Left ventricle myocardium inferior (tissue), 1 donor: Measurements from ENCODE around the gene TSGA10IP. TPM values are rescaled to one million over a fixed set of nuclear protein-coding genes. Genes with fewer than 3 reads are reported as not detected.
A peak's percentile ranks its signal among the peaks of the same experiment; 100 is the strongest.

Experiments used
- DNase-seq: peaks from one replicate; pipeline ENCODE4 v3.0.0-alpha.2; 2020
- H3K27ac ChIP-seq: fragments of 200-600 bp; replicated peaks from 2 replicates; pipeline ENCODE4 v1.8.0; 2021
- H3K27me3 ChIP-seq: fragments of 200-600 bp; 2 replicates; pipeline ENCODE4 v1.8.0; 2021; ENCODE audit warnings: low read depth
- H3K36me3 ChIP-seq: fragments of 200-600 bp; 2 replicates; pipeline ENCODE4 v1.8.0; 2021
- H3K4me1 ChIP-seq: fragments of 200-600 bp; 2 replicates; pipeline ENCODE4 v1.8.0; 2021
- H3K4me3 ChIP-seq: fragments of 200-600 bp; 2 replicates; pipeline ENCODE4 v1.8.0; 2021; ENCODE audit warnings: mild to moderate bottlenecking, moderate library complexity
- H3K9me3 ChIP-seq: fragments of 200-600 bp; replicated peaks from 2 replicates; pipeline ENCODE4 v1.8.0; 2021
- intact Hi-C: fragments of 100-400 bp; cut with micrococcal nuclease; formaldehyde crosslinking; loops from one replicate; pipeline ENCODE4 v1.11.0; 2022
- total RNA-seq: library from RNA; stranded (reverse); fragmentation: NEBNext Ultra II Directional; extraction: Animal tissue kit (Norgen Biotek cat#: 25700); gene quantifications from one replicate; pipeline ENCODE4 v1.2.1, GENCODE V29; 2021
- TF ChIP-seq, protein P1 (sequence below): fragments of 200-600 bp; IDR thresholded peaks from 2 replicates; pipeline ENCODE4 v1.8.0; 2021; ENCODE audit warnings: antibody characterized with exemption, mild to moderate bottlenecking, borderline replicate concordance
- donor health status: DM: no; HTN: yes; CAD: no; lungs with severe emphysema.

TSGA10IP gene
- total RNA-seq, 1 donor from 2014 or later = not detected

- Histone ChIP-seq H3K9me3 (no peaks in the 10 kb centered on the region), H3K4me3 (no peak overlapping the region), H3K36me3 (peaks cover 18% of the 10 kb centered on the region), H3K4me1 (peaks cover 9% of the 10 kb centered on the region), H3K27ac (no peak overlapping the region), H3K27me3 (no peaks in the 10 kb centered on the region)
- TF ChIP-seq, protein P1, sequence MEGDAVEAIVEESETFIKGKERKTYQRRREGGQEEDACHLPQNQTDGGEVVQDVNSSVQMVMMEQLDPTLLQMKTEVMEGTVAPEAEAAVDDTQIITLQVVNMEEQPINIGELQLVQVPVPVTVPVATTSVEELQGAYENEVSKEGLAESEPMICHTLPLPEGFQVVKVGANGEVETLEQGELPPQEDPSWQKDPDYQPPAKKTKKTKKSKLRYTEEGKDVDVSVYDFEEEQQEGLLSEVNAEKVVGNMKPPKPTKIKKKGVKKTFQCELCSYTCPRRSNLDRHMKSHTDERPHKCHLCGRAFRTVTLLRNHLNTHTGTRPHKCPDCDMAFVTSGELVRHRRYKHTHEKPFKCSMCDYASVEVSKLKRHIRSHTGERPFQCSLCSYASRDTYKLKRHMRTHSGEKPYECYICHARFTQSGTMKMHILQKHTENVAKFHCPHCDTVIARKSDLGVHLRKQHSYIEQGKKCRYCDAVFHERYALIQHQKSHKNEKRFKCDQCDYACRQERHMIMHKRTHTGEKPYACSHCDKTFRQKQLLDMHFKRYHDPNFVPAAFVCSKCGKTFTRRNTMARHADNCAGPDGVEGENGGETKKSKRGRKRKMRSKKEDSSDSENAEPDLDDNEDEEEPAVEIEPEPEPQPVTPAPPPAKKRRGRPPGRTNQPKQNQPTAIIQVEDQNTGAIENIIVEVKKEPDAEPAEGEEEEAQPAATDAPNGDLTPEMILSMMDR = no peak
- DNase-seq = no peak
- intact Hi-C loops = no loop called here
Measured at GRCh38 chr11:65982824-65983588, 37.7 kb downstream of the TSGA10IP start.

GRCh38 chr11:65983589-65983987, 38.3 kb downstream of the TSGA10IP start:
- H3K4me3 ChIP-seq = no peak overlapping the region
- H3K27me3 ChIP-seq = no peaks in the 10 kb centered on the region
- no peaks in the 10 kb centered on the region for H3K9me3 ChIP-seq
- TF ChIP-seq, protein P1 = no peak
- H3K36me3 ChIP-seq = peaks cover 13% of the 10 kb centered on the region
- no peak overlapping the region for H3K27ac ChIP-seq
- DNase-seq = no peak
- intact Hi-C loops = no loop called here
- H3K4me1 ChIP-seq = peaks cover 9% of the 10 kb centered on the region

DNA sequence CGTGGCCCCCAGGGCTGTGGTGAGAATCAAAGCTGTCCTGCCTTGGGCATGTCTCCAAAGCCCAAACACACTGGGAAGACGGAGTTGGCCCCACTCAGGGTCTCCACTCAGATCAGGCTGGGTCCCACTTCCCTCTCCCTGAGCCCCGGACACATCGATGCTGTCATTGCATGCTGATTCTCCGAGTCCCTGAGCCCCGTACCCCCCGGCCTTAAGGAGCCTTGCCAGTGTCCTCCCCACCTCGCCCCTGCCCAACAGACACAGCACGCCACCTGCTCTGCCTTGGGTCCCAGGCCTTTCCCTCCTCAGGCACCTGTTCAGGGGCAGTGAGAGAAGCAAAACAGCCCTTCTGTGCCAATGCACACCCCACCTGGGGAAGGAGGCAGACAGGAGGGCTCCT, 42.1 kb downstream of the TSGA10IP start:
- TF ChIP-seq, protein P1 = no peak
- no peak overlapping the region for H3K4me3 ChIP-seq
- no peaks in the 10 kb centered on the region for H3K9me3 ChIP-seq
- intact Hi-C loops = no loop called here
- H3K27ac ChIP-seq = no peak overlapping the region
- no peak for DNase-seq
- peaks cover 9% of the 10 kb centered on the region for H3K4me1 ChIP-seq
- no peaks in the 10 kb centered on the region for H3K27me3 ChIP-seq
- no peaks in the 10 kb centered on the region for H3K36me3 ChIP-seq

DNA sequence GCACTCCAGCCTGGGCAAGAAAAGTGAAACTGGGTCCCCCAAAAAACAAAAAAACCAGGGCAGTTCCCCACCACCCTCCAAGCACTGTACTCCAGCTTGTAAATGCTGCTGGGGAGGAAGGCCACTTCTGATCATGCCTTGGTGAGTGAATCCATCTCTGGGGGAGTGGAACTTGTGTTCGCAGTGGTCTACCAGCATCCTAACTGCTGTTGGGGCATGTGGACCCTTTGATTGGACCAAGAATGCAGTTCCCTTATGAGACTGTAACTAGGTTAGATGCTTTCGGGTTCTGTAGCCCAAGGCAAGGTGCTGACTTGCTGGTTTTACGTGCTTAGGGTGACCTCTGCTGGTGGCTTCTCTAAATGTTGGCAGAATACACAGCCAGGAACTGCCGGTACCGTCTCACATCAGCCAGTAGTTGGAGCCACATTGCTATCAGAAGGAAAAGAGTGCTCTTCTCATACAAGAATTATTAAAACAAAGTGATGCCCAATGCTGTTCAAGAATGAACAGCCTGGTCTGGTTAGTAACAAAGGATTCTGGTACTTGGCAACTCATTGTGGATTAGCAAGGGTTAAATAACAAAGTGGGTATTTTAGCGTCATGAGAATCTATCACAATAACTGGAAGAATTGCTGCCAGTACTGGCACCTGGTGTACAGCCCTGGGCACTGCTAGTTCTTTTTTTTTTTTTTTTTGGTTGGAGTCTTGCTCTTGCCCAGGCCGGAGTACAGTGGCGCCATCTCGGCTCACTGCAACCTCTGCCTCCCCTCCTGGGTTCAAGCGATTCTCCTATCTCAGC, 43.7 kb downstream of the TSGA10IP start:
- intact Hi-C loops = no loop called here
- H3K4me1 ChIP-seq = peaks cover 9% of the 10 kb centered on the region
- no peaks in the 10 kb centered on the region for H3K36me3 ChIP-seq
- H3K27me3 ChIP-seq = no peaks in the 10 kb centered on the region
- H3K4me3 ChIP-seq = no peak overlapping the region
- H3K9me3 ChIP-seq = no peaks in the 10 kb centered on the region
- H3K27ac ChIP-seq = no peak overlapping the region
- peak; percentile 77 for DNase-seq
- TF ChIP-seq, protein P1 = peak; percentile 94

- H3K27ac ChIP-seq = no peak overlapping the region
- H3K9me3 ChIP-seq = no peaks in the 10 kb centered on the region
- DNase-seq = no peak
- H3K36me3 ChIP-seq = peaks cover 5% of the 10 kb centered on the region
- no peaks in the 10 kb centered on the region for H3K27me3 ChIP-seq
- TF ChIP-seq, protein P1 = no peak
- H3K4me3 ChIP-seq = no peak overlapping the region
- intact Hi-C loops = loop anchor here (10.0 kb wide), 1 partner anchor 107 kb away; the partner anchor contains the start of gene FIBP
- H3K4me1 ChIP-seq = no peaks in the 10 kb centered on the region
Measured at GRCh38 chr11:65992056-65992455, 46.8 kb downstream of the TSGA10IP start.
